Panc1 (cell line): ENCODE results near the gene RFX8.

Experiments
- CTCF ChIP-seq: fragments of 450-650 bp; IDR thresholded peaks from 2 replicates; pipeline ENCODE4 v1.5.1; 2017; ENCODE audit warnings: mild to moderate bottlenecking
- POLR2AphosphoS5 ChIP-seq: IDR thresholded peaks from 2 replicates; pipeline ENCODE4 v1.6.1; 2012; ENCODE audit warnings: mild to moderate bottlenecking, low read depth, low read length, moderate library complexity
- REST ChIP-seq, 2 experiments: IDR thresholded peaks; 2 replicates each; pipeline ENCODE4 v1.6.1; 2011 to 2012; ENCODE audit warnings: low read depth in 2 of 2, control low read depth in 1 of 2, low read length in 1 of 2, mild to moderate bottlenecking in 1 of 2, moderate library complexity in 1 of 2; ENCODE audit not compliant: insufficient read depth in 1 of 2
- SIN3A ChIP-seq: IDR thresholded peaks from 2 replicates; pipeline ENCODE4 v1.6.1; 2012; ENCODE audit warnings: low read depth, mild to moderate bottlenecking, low read length, moderate library complexity, borderline replicate concordance; ENCODE audit not compliant: insufficient read depth
- TCF7L2 ChIP-seq: IDR thresholded peaks from 2 replicates; pipeline ENCODE4 v1.6.1; 2011; ENCODE audit warnings: mild to moderate bottlenecking, low read depth, low read length, inconsistent platforms

- no peak for TF ChIP-seq CTCF
- TF ChIP-seq POLR2AphosphoS5, result no peak
- no peak for TF ChIP-seq SIN3A
- no peak for TF ChIP-seq TCF7L2
- TF ChIP-seq REST (IDR thresholded peaks at IDR 0.05; ENCODE audit: insufficient read depth in 1 of 2, low read depth in 2 of 2, low read length in 1 of 2), result no peak
Measured at GRCh38 chr2:101382442-101382841, 92.5 kb downstream of the RFX8 start.
